Ureter (tissue), 1 donor: Measurements from ENCODE around the gene PYCR2. TPM values are rescaled to one million over a fixed set of nuclear protein-coding genes. Genes with fewer than 3 reads are reported as not detected.

ENCODE experiments used
- DNase-seq: peaks from one replicate; pipeline ENCODE4 v3.0.0-alpha.2; 2020; ENCODE audit warnings: low spot score
- total RNA-seq: library from RNA; stranded (reverse); gene quantifications from one replicate; pipeline ENCODE4 v1.2.4, GENCODE V29; 2023
- donor health status: DM: yes; HTN: yes; CAD: no.

Gene PYCR2
- total RNA-seq, 1 donor from 2014 or later = 106 TPM

DNA sequence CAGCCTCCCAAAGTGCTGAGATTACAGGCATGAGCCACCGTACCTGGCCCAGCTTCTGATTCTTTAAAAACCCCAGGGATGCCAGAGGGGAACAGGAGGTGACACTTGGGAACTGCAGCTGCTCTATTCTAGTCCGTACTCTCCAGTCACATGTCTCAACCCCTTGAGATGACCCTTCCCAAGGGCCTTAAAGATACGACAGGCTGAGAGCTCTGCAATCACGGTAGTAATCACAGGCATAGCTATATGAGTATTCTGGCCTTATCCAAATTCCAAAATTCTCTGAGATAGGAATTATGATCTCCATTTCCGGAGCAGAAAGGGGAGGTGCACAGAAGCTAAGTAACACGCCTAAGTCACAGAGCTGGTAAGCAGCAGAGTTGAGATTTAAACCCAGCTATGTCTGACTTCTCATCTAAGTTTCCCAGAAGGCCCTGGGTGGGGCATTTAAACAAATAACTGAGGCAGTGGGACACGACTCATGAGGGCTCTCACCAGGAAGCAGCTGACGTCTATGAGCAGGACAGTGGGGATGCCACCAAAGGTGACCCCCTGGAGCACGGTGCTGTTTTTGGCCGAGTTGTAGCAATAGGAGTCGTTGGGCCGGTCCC is 47.0 kb downstream of the PYCR2 start:
- DNase-seq = no peak

DNA sequence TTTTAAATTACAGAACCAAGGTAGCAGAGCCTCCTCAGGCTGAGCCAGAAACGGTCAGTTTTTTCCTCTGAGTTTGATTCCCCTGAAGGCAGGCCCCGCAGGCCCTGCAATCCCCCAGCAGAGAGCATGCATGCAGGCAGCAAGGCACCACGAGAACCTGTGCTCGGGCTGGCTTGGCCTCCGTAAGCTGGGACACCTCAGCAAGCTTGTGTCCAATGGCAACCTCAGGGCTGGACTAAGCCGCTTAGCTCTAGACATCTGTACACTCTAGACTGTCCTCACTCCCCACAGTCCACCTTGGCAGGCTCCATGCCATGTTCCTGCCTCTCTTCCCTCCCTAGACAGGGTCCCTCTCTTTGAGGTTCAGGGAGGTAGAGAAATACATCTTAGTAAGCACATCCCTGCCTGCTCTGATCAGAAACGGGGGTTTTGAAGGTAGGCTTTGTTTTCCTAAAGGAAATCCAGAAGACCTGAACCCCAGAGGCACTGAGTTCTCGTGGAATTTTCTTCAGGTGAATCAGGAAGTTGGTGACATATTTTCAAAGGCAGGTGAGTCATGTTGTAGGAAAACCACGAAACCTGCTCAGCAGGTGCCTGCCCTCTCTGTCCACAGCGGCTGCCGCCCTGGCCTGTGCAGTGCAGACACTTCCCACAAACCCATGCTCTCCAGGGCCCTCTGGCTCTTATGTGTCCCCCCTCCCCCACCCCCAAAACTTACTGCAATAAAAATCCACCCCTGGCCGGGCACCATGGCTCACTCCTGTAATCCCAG is 48.8 kb downstream of the PYCR2 start:
- peak; percentile 80 for DNase-seq

DNA sequence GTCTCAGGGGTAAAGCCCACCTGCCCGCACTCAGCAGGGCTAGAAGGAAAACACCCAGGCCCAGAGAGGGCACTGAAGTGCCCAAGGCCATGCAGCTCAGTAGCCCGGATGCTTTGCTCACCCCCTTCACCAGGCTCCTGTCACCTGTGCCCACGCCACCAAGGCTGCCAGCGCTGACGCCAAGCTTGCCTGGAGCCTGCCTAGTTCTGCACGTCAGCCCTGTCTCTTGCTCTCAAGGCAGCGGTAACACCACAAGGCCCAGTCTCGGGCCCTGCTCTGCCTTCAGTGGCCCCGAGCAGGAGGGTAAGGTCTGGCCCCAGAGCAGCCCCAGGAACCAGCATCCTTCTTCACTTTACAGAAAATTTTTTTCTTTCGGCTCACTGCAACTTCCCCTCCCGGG is 49.6 kb downstream of the PYCR2 start:
- DNase-seq = no peak

DNA sequence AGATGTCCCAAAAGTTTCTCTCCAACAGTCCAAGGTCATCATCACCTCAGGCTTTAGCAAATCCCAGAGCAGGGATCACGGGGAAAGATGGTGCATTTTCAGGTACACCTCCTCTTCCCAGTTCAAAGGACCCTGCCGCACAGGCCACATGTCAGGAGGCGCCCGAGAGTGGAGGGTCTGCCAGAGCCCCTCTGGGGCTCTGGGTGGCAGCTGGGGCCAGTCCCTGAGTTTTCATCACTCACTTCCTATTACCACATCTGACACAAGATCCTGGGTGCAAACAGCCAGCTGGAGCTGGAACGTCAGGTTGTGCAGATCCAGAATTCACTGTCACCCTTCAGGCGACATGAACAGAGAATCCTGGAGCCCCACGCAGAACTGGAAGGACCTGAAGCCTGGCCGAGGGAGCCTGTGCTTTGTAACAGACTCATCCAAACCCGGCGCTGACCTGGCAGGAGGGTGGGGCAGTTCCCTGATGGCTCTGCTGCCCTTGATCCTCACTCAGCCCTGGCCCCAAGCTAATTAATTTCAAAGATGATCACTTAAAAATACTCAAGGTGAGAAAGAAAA is 50.7 kb downstream of the PYCR2 start:
- no peak for DNase-seq

GRCh38 chr1:225872075-225872430 is 52.0 kb downstream of the PYCR2 start:
- DNase-seq = no peak

- no peak for DNase-seq
Observed at GRCh38 chr1:225871359-225872074, 52.5 kb downstream of the PYCR2 start.

GRCh38 chr1:225870911-225871310 is 53.1 kb downstream of the PYCR2 start:
- DNase-seq = no peak

Other genes with a start within 250 kb of the PYCR2 start
- 249 TPM for gene SRP9, start 146.4 kb downstream of the PYCR2 start, total RNA-seq
- gene EPHX1, start 114.1 kb downstream of the PYCR2 start, total RNA-seq = 116 TPM
- 191 TPM for gene TMEM63A, start 41.9 kb downstream of the PYCR2 start, total RNA-seq
- gene LEFTY1, start 35.1 kb downstream of the PYCR2 start, total RNA-seq = 0.60 TPM
- gene LEFTY2, start 17.0 kb upstream of the PYCR2 start, total RNA-seq = 0.26 TPM
- gene SDE2, start 75.1 kb upstream of the PYCR2 start, total RNA-seq = 17.8 TPM
- 501 TPM for gene H3-3A, start 138.5 kb upstream of the PYCR2 start, total RNA-seq